ENCODE data around the gene DTHD1. TPM values are rescaled to one million over a fixed set of nuclear protein-coding genes. Genes with fewer than 3 reads are reported as not detected.

The DTHD1 gene
- total RNA-seq, 4 donors from 2014 or later, result 0.21 to 0.32 TPM; not detected in 2

- Histone ChIP-seq H3K27ac (no peak overlapping the region), H3K4me3 (no peak overlapping the region), H3K27me3 (no peaks in the 10 kb centered on the region), H3K9me3 (no peaks in the 10 kb centered on the region), H3K4me1 (no peaks in the 10 kb centered on the region), H3K36me3 (no peaks in the 10 kb centered on the region)
- WGBS, result 56% methylated on average over 2 of the region's 2 CpGs
- TF ChIP-seq POLR2A (IDR thresholded peaks at IDR 0.05) (no peak), POLR2AphosphoS5 (IDR thresholded peaks at IDR 0.05) (no peak), EP300 (IDR thresholded peaks at IDR 0.05) (no peak)
- TF ChIP-seq, protein P1, sequence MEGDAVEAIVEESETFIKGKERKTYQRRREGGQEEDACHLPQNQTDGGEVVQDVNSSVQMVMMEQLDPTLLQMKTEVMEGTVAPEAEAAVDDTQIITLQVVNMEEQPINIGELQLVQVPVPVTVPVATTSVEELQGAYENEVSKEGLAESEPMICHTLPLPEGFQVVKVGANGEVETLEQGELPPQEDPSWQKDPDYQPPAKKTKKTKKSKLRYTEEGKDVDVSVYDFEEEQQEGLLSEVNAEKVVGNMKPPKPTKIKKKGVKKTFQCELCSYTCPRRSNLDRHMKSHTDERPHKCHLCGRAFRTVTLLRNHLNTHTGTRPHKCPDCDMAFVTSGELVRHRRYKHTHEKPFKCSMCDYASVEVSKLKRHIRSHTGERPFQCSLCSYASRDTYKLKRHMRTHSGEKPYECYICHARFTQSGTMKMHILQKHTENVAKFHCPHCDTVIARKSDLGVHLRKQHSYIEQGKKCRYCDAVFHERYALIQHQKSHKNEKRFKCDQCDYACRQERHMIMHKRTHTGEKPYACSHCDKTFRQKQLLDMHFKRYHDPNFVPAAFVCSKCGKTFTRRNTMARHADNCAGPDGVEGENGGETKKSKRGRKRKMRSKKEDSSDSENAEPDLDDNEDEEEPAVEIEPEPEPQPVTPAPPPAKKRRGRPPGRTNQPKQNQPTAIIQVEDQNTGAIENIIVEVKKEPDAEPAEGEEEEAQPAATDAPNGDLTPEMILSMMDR (IDR thresholded peaks at IDR 0.05), result no peak
- no peak for DNase-seq (ENCODE audit: low spot score in 2 of 2)
Measured at GRCh38 chr4:36290641-36291040, 9.2 kb downstream of the DTHD1 start.

DNA sequence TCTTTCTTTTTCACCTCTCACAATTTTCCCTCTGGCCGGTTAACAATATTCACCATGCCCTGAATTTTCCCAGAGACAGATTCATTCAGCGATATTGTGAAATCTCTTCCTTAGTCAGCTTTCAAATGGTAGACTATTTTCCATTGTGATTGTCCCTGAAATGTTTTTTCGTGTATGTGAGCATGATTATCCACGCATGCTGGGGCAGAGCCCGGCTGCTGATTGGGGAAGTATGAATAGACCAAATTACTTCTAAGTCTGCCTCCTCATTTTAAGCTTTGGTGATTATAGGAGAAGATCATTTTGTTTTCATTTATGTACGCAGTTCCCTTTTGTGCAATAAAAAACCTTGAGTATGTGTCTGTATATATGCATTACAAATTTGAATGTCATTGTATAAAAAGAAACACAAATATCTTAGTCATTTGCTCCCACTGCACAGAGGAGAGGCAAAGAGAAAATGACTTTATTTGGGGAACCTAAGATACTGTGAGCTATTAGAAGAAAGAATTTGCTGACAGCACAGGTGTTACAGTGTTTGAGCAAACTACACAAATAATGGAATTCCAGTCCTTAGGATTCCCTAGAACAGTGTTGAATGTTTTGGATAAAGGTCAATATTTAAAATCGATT lies 11.3 kb downstream of the DTHD1 start:
- 57% methylated on average over 7 of the region's 7 CpGs for WGBS

GRCh38 chr4:36301127-36301526 lies 19.7 kb downstream of the DTHD1 start:
- no peak for DNase-seq (ENCODE audit: low spot score in 2 of 2)
- H3K27ac ChIP-seq, result no peak overlapping the region
- no peaks in the 10 kb centered on the region for H3K27me3 ChIP-seq
- 88% methylated on average over 2 of the region's 2 CpGs for WGBS
- no peaks in the 10 kb centered on the region for H3K4me1 ChIP-seq
- H3K4me3 ChIP-seq, result no peak overlapping the region
- TF ChIP-seq, protein P1 (IDR thresholded peaks at IDR 0.05), result no peak
- no peak for TF ChIP-seq POLR2A (IDR thresholded peaks at IDR 0.05)
- TF ChIP-seq POLR2AphosphoS5 (IDR thresholded peaks at IDR 0.05), result no peak
- TF ChIP-seq EP300 (IDR thresholded peaks at IDR 0.05), result no peak
- no peaks in the 10 kb centered on the region for H3K36me3 ChIP-seq
- no peaks in the 10 kb centered on the region for H3K9me3 ChIP-seq

More for the DNA sequence above, 11.3 kb downstream of the DTHD1 start:
- Histone ChIP-seq H3K4me1 (no peaks in the 10 kb centered on the region), H3K9me3 (no peaks in the 10 kb centered on the region), H3K36me3 (no peaks in the 10 kb centered on the region), H3K27me3 (no peaks in the 10 kb centered on the region), H3K4me3 (no peak overlapping the region), H3K27ac (no peak overlapping the region)
- no peak for DNase-seq (ENCODE audit: low spot score in 2 of 2)
- TF ChIP-seq EP300 (IDR thresholded peaks at IDR 0.05), result no peak
- no peak for TF ChIP-seq POLR2AphosphoS5 (IDR thresholded peaks at IDR 0.05)
- TF ChIP-seq POLR2A (IDR thresholded peaks at IDR 0.05), result no peak
- TF ChIP-seq, protein P1 (IDR thresholded peaks at IDR 0.05), result no peak

GRCh38 chr4:36303426-36304137 lies 22.2 kb downstream of the DTHD1 start:
- TF ChIP-seq POLR2A (IDR thresholded peaks at IDR 0.05), result no peak
- TF ChIP-seq EP300 (IDR thresholded peaks at IDR 0.05), result no peak
- TF ChIP-seq POLR2AphosphoS5 (IDR thresholded peaks at IDR 0.05), result no peak
- TF ChIP-seq, protein P1 (IDR thresholded peaks at IDR 0.05), result no peak
- Histone ChIP-seq H3K9me3 (no peaks in the 10 kb centered on the region), H3K4me1 (no peaks in the 10 kb centered on the region), H3K27ac (no peak overlapping the region), H3K36me3 (no peaks in the 10 kb centered on the region), H3K27me3 (no peaks in the 10 kb centered on the region), H3K4me3 (no peak overlapping the region)
- DNase-seq (ENCODE audit: low spot score in 2 of 2), result no peak
- WGBS, result 72% methylated on average over 3 of the region's 3 CpGs

GRCh38 chr4:36304138-36304681 lies 22.8 kb downstream of the DTHD1 start:
- H3K4me1 ChIP-seq, result no peaks in the 10 kb centered on the region
- no peaks in the 10 kb centered on the region for H3K9me3 ChIP-seq
- WGBS, result 74% methylated on average over 1 of the region's 1 CpG
- DNase-seq (ENCODE audit: low spot score in 2 of 2), result no peak
- H3K36me3 ChIP-seq, result no peaks in the 10 kb centered on the region
- TF ChIP-seq POLR2A (IDR thresholded peaks at IDR 0.05), result no peak
- TF ChIP-seq, protein P1 (IDR thresholded peaks at IDR 0.05), result no peak
- TF ChIP-seq POLR2AphosphoS5 (IDR thresholded peaks at IDR 0.05), result no peak
- TF ChIP-seq EP300 (IDR thresholded peaks at IDR 0.05), result no peak
- no peak overlapping the region for H3K27ac ChIP-seq
- H3K27me3 ChIP-seq, result no peaks in the 10 kb centered on the region
- H3K4me3 ChIP-seq, result no peak overlapping the region
